H1 (cell line): ENCODE data around the gene MED13. TPM values are rescaled to one million over a fixed set of nuclear protein-coding genes. Genes with fewer than 3 reads are reported as not detected.

Experiments
- CTCF ChIA-PET: fragments of 300-600 bp; sonication (Branson Sonifier 250); formaldehyde crosslinking; loops from one replicate; lab custom pipeline; 2021; ENCODE audit not compliant: partially characterized antibody; lab: Charles Lee
- POLR2A ChIA-PET: fragments of 300-600 bp; sonication (Branson Sonifier 250); formaldehyde crosslinking; loops from one replicate; lab custom pipeline; 2021; ENCODE audit warnings: inconsistent platforms; ENCODE audit not compliant: partially characterized antibody; lab: Charles Lee
- DNase-seq, 2 experiments: peaks; one replicate each; pipeline versions ENCODE4 v3.0.0 to v3.0.0-alpha.2; 2010 to 2022; ENCODE audit warnings: low spot score in 2 of 2, low read depth in 1 of 2, mixed read lengths in 1 of 2
- FAIRE-seq: peaks from 2 replicates; lab custom pipeline; 2011; peaks lifted over from hg19 to GRCh38; lab: Jason Lieb, UNC
- H2AFZ ChIP-seq: 2 replicates; pipeline ENCODE4 v1.8.1; 2012; ENCODE audit warnings: low read length, inconsistent platforms
- H2AK5ac ChIP-seq: 2 replicates; pipeline ENCODE4 v1.6.1; 2013; ENCODE audit warnings: low read depth, low read length
- H2BK120ac ChIP-seq: replicated peaks from 2 replicates; pipeline ENCODE3; 2013; ENCODE audit warnings: low read depth, low read length, inconsistent platforms
- H2BK12ac ChIP-seq: 2 replicates; pipeline ENCODE4 v1.6.1; 2013; ENCODE audit warnings: low read depth, low read length
- H2BK15ac ChIP-seq: 2 replicates; pipeline ENCODE4 v1.6.1; 2013; ENCODE audit warnings: low read length
- H2BK20ac ChIP-seq: 2 replicates; pipeline ENCODE4 v1.6.1; 2013; ENCODE audit warnings: low read length
- H2BK5ac ChIP-seq: 2 replicates; pipeline ENCODE4 v1.6.1; 2013; ENCODE audit warnings: low read depth, low read length
- H3K14ac ChIP-seq: 2 replicates; pipeline ENCODE4 v1.6.1; 2013; ENCODE audit warnings: inconsistent platforms; ENCODE audit not compliant: insufficient read length
- H3K18ac ChIP-seq: 2 replicates; pipeline ENCODE4 v1.6.1; 2013; ENCODE audit warnings: low read length; ENCODE audit errors: extremely low read depth
- H3K23ac ChIP-seq: 2 replicates; pipeline ENCODE4 v1.6.1; 2013; ENCODE audit warnings: inconsistent platforms; ENCODE audit not compliant: insufficient read length
- H3K23me2 ChIP-seq: 2 replicates; pipeline ENCODE4 v1.6.1; 2013; ENCODE audit warnings: low read depth, low read length
- H3K27ac ChIP-seq: 2 replicates; pipeline ENCODE4 v1.6.1; 2011; ENCODE audit warnings: low read depth, low read length, inconsistent platforms
- H3K27me3 ChIP-seq, 4 experiments: replicated peaks in 1 of 4; 1 replicate in 1 of 4; 2 replicates in 3 of 4; pipeline versions ENCODE4 v1.6.1 to v1.8.1; 2011 to 2013; ENCODE audit warnings: low read length in 3 of 4, mild to moderate bottlenecking in 3 of 4, inconsistent platforms in 2 of 4, mixed read lengths in 2 of 4, moderate library complexity in 1 of 4; ENCODE audit not compliant: control insufficient read depth in 3 of 4, insufficient read depth in 3 of 4; ENCODE audit errors: extremely low read depth in 1 of 4
- H3K36me3 ChIP-seq, 4 experiments: 2 replicates each; pipeline versions ENCODE4 v1.6.1 to v1.8.1; 2011 to 2013; ENCODE audit warnings: mild to moderate bottlenecking in 4 of 4, low read length in 3 of 4, moderate library complexity in 2 of 4, control low read depth in 1 of 4, inconsistent platforms in 1 of 4; ENCODE audit not compliant: insufficient read depth in 4 of 4, control insufficient read depth in 2 of 4
- H3K4ac ChIP-seq: replicated peaks from 2 replicates; pipeline ENCODE3; 2013; ENCODE audit warnings: low read length, low read depth, mixed read lengths, inconsistent platforms; ENCODE audit not compliant: insufficient read length
- H3K4me1 ChIP-seq, 4 experiments: replicated peaks in 1 of 4; 1 replicate in 1 of 4; 2 replicates in 3 of 4; pipeline versions ENCODE4 v1.6.1 to v1.8.1; 2011 to 2013; ENCODE audit warnings: low read length in 3 of 4, inconsistent platforms in 2 of 4, mixed read lengths in 1 of 4; ENCODE audit not compliant: insufficient read depth in 4 of 4, control insufficient read depth in 3 of 4
- H3K4me2 ChIP-seq, 2 experiments: 2 replicates each; pipeline versions ENCODE4 v1.6.1 to v1.8.1; 2011 to 2013; ENCODE audit warnings: low read depth in 2 of 2, low read length in 2 of 2, control low read depth in 1 of 2, inconsistent platforms in 1 of 2, mild to moderate bottlenecking in 1 of 2; ENCODE audit not compliant: insufficient read depth in 1 of 2
- H3K4me3 ChIP-seq, 4 experiments: fragments of 200-600, 300-600 bp in 1 of 4; sonication (generic), shearing (Covaris generic), sonication (Bioruptor Twin) in 1 of 4; 2 replicates each; pipeline versions ENCODE4 v1.5.1 to v1.8.1; 2011 to 2016; ENCODE audit warnings: low read length in 4 of 4, low read depth in 3 of 4, control low read depth in 2 of 4, inconsistent platforms in 2 of 4, mild to moderate bottlenecking in 2 of 4, mixed read lengths in 1 of 4, moderate library complexity in 1 of 4; ENCODE audit not compliant: insufficient read depth in 2 of 4; ENCODE audit errors: extremely low read depth in 1 of 4
- H3K56ac ChIP-seq: replicated peaks from 2 replicates; pipeline ENCODE3; 2013; ENCODE audit warnings: low read depth, mild to moderate bottlenecking, mixed read lengths, low read length, inconsistent platforms; ENCODE audit not compliant: insufficient read length
- H3K79me1 ChIP-seq: 2 replicates; pipeline ENCODE4 v1.6.1; 2013; ENCODE audit warnings: low read depth, low read length, control low read depth
- H3K79me2 ChIP-seq, 2 experiments: 2 replicates each; pipeline versions ENCODE4 v1.6.1 to v1.8.1; 2012 to 2013; ENCODE audit warnings: low read length in 2 of 2, mild to moderate bottlenecking in 2 of 2, inconsistent platforms in 1 of 2; ENCODE audit not compliant: insufficient read depth in 2 of 2, control insufficient read depth in 1 of 2
- H3K9ac ChIP-seq, 4 experiments: replicated peaks in 1 of 4; 1 replicate in 1 of 4; 2 replicates in 3 of 4; pipeline versions ENCODE4 v1.6.1 to v1.8.1; 2011 to 2013; ENCODE audit warnings: low read depth in 3 of 4, low read length in 3 of 4, control low read depth in 2 of 4, mild to moderate bottlenecking in 2 of 4, moderate library complexity in 2 of 4, inconsistent platforms in 1 of 4; ENCODE audit errors: extremely low read depth in 1 of 4
- H3K9me3 ChIP-seq, 2 experiments: 2 replicates each; pipeline versions ENCODE4 v1.6.1 to v1.8.1; 2012 to 2013; ENCODE audit warnings: mild to moderate bottlenecking in 2 of 2, moderate library complexity in 2 of 2, control low read depth in 1 of 2, inconsistent platforms in 1 of 2, low read depth in 1 of 2, low read length in 1 of 2, mixed read lengths in 1 of 2; ENCODE audit not compliant: insufficient read depth in 2 of 2
- H4K20me1 ChIP-seq, 2 experiments: replicated peaks in 1 of 2; 2 replicates each; pipeline versions ENCODE3 to v1.8.1; 2011 to 2013; ENCODE audit warnings: inconsistent platforms in 2 of 2, low read length in 2 of 2, mild to moderate bottlenecking in 1 of 2; ENCODE audit not compliant: insufficient read depth in 2 of 2, control insufficient read depth in 1 of 2
- H4K5ac ChIP-seq: 2 replicates; pipeline ENCODE4 v1.6.1; 2013; ENCODE audit warnings: low read length, low read depth, mixed read lengths, inconsistent platforms; ENCODE audit not compliant: insufficient read length
- H4K8ac ChIP-seq: 2 replicates; pipeline ENCODE4 v1.8.0; 2013; ENCODE audit warnings: mild to moderate bottlenecking, moderate library complexity, low read length, inconsistent platforms; ENCODE audit not compliant: insufficient read depth; ENCODE audit errors: extremely low read depth
- H4K91ac ChIP-seq: replicated peaks from 2 replicates; pipeline ENCODE3; 2013; ENCODE audit warnings: low read length, mixed read lengths, inconsistent platforms; ENCODE audit not compliant: insufficient read length
- EGR1 ChIP-seq: IDR thresholded peaks from 2 replicates; pipeline ENCODE4 v1.6.1; 2011; ENCODE audit warnings: low read depth, low read length, borderline replicate concordance
- KDM1A ChIP-seq: fragments of 200-600, 300-600 bp; sonication (generic); IDR thresholded peaks from 2 replicates; pipeline ENCODE4 v1.7.1; 2016; ENCODE audit warnings: mild to moderate bottlenecking, low read length, borderline replicate concordance
- POLR2A ChIP-seq, 2 experiments: IDR thresholded peaks; 1 replicate in 1 of 2; 2 replicates in 1 of 2; pipeline ENCODE4 v1.6.1; 2011; ENCODE audit warnings: low read depth in 2 of 2, low read length in 2 of 2, mild to moderate bottlenecking in 2 of 2; ENCODE audit errors: control extremely low read depth in 1 of 2
- POLR2AphosphoS5 ChIP-seq: IDR thresholded peaks from 2 replicates; pipeline ENCODE4 v1.6.1; 2011; ENCODE audit warnings: low read depth, low read length
- POU5F1 ChIP-seq: IDR thresholded peaks from 2 replicates; pipeline ENCODE4 v1.6.1; 2011; ENCODE audit warnings: low read depth, mild to moderate bottlenecking, low read length, moderate library complexity
- RXRA ChIP-seq: IDR thresholded peaks from 2 replicates; pipeline ENCODE4 v1.6.1; 2011; ENCODE audit warnings: low read depth, mild to moderate bottlenecking, low read length, moderate library complexity; ENCODE audit not compliant: insufficient read depth
- SIN3A ChIP-seq, 2 experiments: IDR thresholded peaks in 1 of 2; conservative IDR thresholded peaks in 1 of 2; 2 replicates each; pipeline ENCODE4 v1.6.1; 2011 to 2012; ENCODE audit warnings: low read length in 2 of 2, improper control_type of control experiment in 1 of 2, low read depth in 1 of 2, mild to moderate bottlenecking in 1 of 2
- SP2 ChIP-seq: IDR thresholded peaks from 2 replicates; pipeline ENCODE4 v1.6.1; 2012; ENCODE audit warnings: mild to moderate bottlenecking, low read length, inconsistent platforms
- TAF1 ChIP-seq: IDR thresholded peaks from 2 replicates; pipeline ENCODE4 v1.6.1; 2011; ENCODE audit warnings: mild to moderate bottlenecking, low read depth, low read length
- TBP ChIP-seq: IDR thresholded peaks from 2 replicates; pipeline ENCODE4 v1.6.1; 2011; ENCODE audit warnings: low read depth, low read length, improper control_type of control experiment
- TEAD4 ChIP-seq: IDR thresholded peaks from 2 replicates; pipeline ENCODE4 v1.6.1; 2012; ENCODE audit warnings: low read depth, low read length, inconsistent platforms, mixed read lengths
- WGBS, 2 experiments: shearing (Covaris generic) in 1 of 2; methylation state at CpG; one replicate each; pipeline versions ENCODE4 v1.1.6 to v1.1.7; 2013 to 2015; ENCODE audit warnings: low lambda C conversion rate in 2 of 2, mixed read lengths in 2 of 2, inconsistent platforms in 1 of 2, low coverage in 1 of 2, missing lambda C conversion rate in 1 of 2; ENCODE audit not compliant: insufficient replicate concordance in 2 of 2, insufficient coverage in 1 of 2, insufficient read length in 1 of 2; ENCODE audit errors: extremely low coverage in 1 of 2, missing lambda C conversion rate in 1 of 2; 5-methylcytosine and 5-hydroxymethylcytosine counted together
- polyA plus RNA-seq, 7 experiments: library from polyadenylated mRNA; depleted of rRNA in 3 of 7; stranded (reverse) in 5 of 7; unstranded in 2 of 7; fragments of >200 nt in 5 of 7; fragments of 200-250 nt in 2 of 7; gene quantifications; 1 replicate in 5 of 7; 2 replicates in 1 of 7; 4 replicates in 1 of 7; pipeline versions ENCODE4 v1.2.1 to v1.2.3, GENCODE V29; 2011 to 2013; ENCODE audit warnings: missing spikeins in 2 of 7, mixed read lengths in 2 of 7
- total RNA-seq: library from RNA; stranded (reverse); fragmentation: NEBNext Ultra II Directional; extraction: Animal tissue kit (Norgen Biotek cat#: 25700); gene quantifications from 2 replicates; pipeline ENCODE4 v1.2.1, GENCODE V29; 2021
- TF ChIP-seq, protein P1 (sequence below), 3 experiments: IDR thresholded peaks; 1 replicate in 2 of 3; 2 replicates in 1 of 3; pipeline versions ENCODE4 v1.5.1 to v1.6.1; 2011; ENCODE audit warnings: low read length in 3 of 3, mild to moderate bottlenecking in 3 of 3, inconsistent platforms in 2 of 3, low read depth in 1 of 3, moderate library complexity in 1 of 3; ENCODE audit not compliant: insufficient read depth in 1 of 3; ENCODE audit errors: control extremely low read depth in 1 of 3

MED13 gene
- total and polyA plus RNA-seq, 2 of the 8 experiments (the other 6 are each of a cell fraction or from before 2014, with no cell fraction given): 11.3 to 44.8 TPM

DNA sequence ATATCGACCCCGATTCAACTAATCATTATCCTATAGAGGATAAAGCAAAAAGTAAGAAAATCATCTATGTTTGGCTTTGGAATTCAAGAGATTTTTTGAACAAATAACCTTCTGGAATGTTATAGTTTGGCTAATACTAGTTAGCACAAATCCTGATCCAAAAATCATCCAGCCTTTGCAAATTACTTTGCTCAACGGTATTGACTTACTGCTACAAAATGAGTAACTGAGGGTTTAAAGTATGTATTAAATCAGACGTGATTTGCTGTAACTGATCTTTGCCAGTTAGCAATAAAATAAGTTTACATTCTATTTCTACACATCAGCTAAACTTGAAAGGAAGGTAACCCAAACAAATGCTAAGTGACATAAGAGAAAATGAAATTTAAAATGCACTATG is 6.5 kb downstream of the MED13 start:
- no peaks in the 10 kb centered on the region for H3K79me1 ChIP-seq
- TF ChIP-seq TAF1: no peak
- TF ChIP-seq RXRA: no peak
- TF ChIP-seq POLR2AphosphoS5: no peak
- TF ChIP-seq POU5F1: no peak
- TF ChIP-seq, protein P1, sequence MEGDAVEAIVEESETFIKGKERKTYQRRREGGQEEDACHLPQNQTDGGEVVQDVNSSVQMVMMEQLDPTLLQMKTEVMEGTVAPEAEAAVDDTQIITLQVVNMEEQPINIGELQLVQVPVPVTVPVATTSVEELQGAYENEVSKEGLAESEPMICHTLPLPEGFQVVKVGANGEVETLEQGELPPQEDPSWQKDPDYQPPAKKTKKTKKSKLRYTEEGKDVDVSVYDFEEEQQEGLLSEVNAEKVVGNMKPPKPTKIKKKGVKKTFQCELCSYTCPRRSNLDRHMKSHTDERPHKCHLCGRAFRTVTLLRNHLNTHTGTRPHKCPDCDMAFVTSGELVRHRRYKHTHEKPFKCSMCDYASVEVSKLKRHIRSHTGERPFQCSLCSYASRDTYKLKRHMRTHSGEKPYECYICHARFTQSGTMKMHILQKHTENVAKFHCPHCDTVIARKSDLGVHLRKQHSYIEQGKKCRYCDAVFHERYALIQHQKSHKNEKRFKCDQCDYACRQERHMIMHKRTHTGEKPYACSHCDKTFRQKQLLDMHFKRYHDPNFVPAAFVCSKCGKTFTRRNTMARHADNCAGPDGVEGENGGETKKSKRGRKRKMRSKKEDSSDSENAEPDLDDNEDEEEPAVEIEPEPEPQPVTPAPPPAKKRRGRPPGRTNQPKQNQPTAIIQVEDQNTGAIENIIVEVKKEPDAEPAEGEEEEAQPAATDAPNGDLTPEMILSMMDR (IDR thresholded peaks at IDR 0.05; ENCODE audit: control extremely low read depth in 1 of 3, insufficient read depth in 1 of 3, low read depth in 1 of 3, low read length in 3 of 3): no peak
- TF ChIP-seq SP2: no peak
- TF ChIP-seq TEAD4: no peak
- no peak for TF ChIP-seq POLR2A (IDR thresholded peaks at IDR 0.05; ENCODE audit: control extremely low read depth in 1 of 2, low read depth in 2 of 2, low read length in 2 of 2)
- no peak for TF ChIP-seq EGR1
- no peak for TF ChIP-seq TBP
- no peak for TF ChIP-seq KDM1A
- TF ChIP-seq SIN3A (conservative IDR thresholded peaks at IDR 0.05 in 1 of 2, IDR thresholded peaks at IDR 0.05 in 1 of 2; ENCODE audit: low read depth in 1 of 2, low read length in 2 of 2): no peak
- no peak for FAIRE-seq
- no peak overlapping the region for H3K4ac ChIP-seq
- peaks cover 9 to 14% of the 10 kb centered on the region in 2 experiments for H4K20me1 ChIP-seq
- H3K79me2 ChIP-seq: peaks cover 16 to 99% of the 10 kb centered on the region in 2 experiments; a peak in 3 of 4 replicates
- no peak overlapping the region for H2BK12ac ChIP-seq
- POLR2A ChIA-PET: interaction anchor here (1.2 kb wide), 2 partner anchors 21 to 51 kb away, joined by 3 read pairs; no protein-coding TSS in a partner anchor
- WGBS, 2 experiments: 86% methylated on average over 4 of the region's 4 CpGs; no CpG with 5 or more reads in 1 of the 2 experiments
- no peak overlapping the region for H3K56ac ChIP-seq
- H3K23me2 ChIP-seq: no peaks in the 10 kb centered on the region; the same call in 1 of the 2 replicates
- no peak for DNase-seq
- no peaks in the 10 kb centered on the region for H3K9me3 ChIP-seq
- no peak overlapping the region for H3K4me2 ChIP-seq
- H3K18ac ChIP-seq: no peak overlapping the region
- no peak overlapping the region for H3K4me3 ChIP-seq
- H3K27me3 ChIP-seq: no peaks in the 10 kb centered on the region
- no peak overlapping the region for H2BK20ac ChIP-seq
- no peak overlapping the region for H3K9ac ChIP-seq
- H4K91ac ChIP-seq: no peak overlapping the region
- CTCF ChIA-PET: interaction anchor here (0.5 to 2.2 kb wide), 4 partner anchors 9 to 51 kb away, joined by 3 to 13 read pairs (median 4); no protein-coding TSS in a partner anchor
- H2AFZ ChIP-seq: no peak overlapping the region
- no peak overlapping the region for H2BK15ac ChIP-seq
- H2BK5ac ChIP-seq: no peak overlapping the region
- no peak overlapping the region for H4K5ac ChIP-seq
- H3K23ac ChIP-seq: no peak overlapping the region
- peaks cover 0 to 55% (median 0%) of the 10 kb centered on the region in 4 experiments; a peak in 3 of 8 replicates for H3K36me3 ChIP-seq
- H2BK120ac ChIP-seq: no peak overlapping the region
- H4K8ac ChIP-seq: no peak overlapping the region
- no peak overlapping the region for H2AK5ac ChIP-seq
- H3K27ac ChIP-seq: no peak overlapping the region
- no peak overlapping the region for H3K14ac ChIP-seq
- H3K4me1 ChIP-seq: peaks cover 0 to 6% (median 2%) of the 10 kb centered on the region in 4 experiments; a peak in 1 of 7 replicates
